ENCODE measurements around the gene COL4A5. TPM values are rescaled to one million over a fixed set of nuclear protein-coding genes. Genes with fewer than 3 reads are reported as not detected.
A peak's percentile ranks its signal among the peaks of the same experiment; 100 is the strongest.

Gene COL4A5
- total RNA-seq, 1 donor from 2014 or later, result 26.6 TPM

GRCh38 chrX:108664701-108665100 is 225.1 kb downstream of the COL4A5 start:
- Histone ChIP-seq H3K36me3 (no peaks in the 10 kb centered on the region), H3K27ac (no peak overlapping the region), H3K27me3 (no peaks in the 10 kb centered on the region), H3K4me3 (no peak overlapping the region), H3K9me3 (no peaks in the 10 kb centered on the region), H3K4me1 (no peaks in the 10 kb centered on the region)
- TF ChIP-seq, protein P1, sequence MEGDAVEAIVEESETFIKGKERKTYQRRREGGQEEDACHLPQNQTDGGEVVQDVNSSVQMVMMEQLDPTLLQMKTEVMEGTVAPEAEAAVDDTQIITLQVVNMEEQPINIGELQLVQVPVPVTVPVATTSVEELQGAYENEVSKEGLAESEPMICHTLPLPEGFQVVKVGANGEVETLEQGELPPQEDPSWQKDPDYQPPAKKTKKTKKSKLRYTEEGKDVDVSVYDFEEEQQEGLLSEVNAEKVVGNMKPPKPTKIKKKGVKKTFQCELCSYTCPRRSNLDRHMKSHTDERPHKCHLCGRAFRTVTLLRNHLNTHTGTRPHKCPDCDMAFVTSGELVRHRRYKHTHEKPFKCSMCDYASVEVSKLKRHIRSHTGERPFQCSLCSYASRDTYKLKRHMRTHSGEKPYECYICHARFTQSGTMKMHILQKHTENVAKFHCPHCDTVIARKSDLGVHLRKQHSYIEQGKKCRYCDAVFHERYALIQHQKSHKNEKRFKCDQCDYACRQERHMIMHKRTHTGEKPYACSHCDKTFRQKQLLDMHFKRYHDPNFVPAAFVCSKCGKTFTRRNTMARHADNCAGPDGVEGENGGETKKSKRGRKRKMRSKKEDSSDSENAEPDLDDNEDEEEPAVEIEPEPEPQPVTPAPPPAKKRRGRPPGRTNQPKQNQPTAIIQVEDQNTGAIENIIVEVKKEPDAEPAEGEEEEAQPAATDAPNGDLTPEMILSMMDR (IDR thresholded peaks at IDR 0.05), result no peak
- DNase-seq (no peak), ATAC-seq (no peak)
- intact Hi-C loops (cut with DNase I), result no loop called here

- no peaks in the 10 kb centered on the region for H3K36me3 ChIP-seq
- no peak for DNase-seq
- no peaks in the 10 kb centered on the region for H3K4me1 ChIP-seq
- TF ChIP-seq, protein P1 (IDR thresholded peaks at IDR 0.05), result no peak
- intact Hi-C loops (cut with DNase I), result no loop called here
- H3K27ac ChIP-seq, result no peak overlapping the region
- no peak for ATAC-seq
- H3K9me3 ChIP-seq, result no peaks in the 10 kb centered on the region
- no peak overlapping the region for H3K4me3 ChIP-seq
- H3K27me3 ChIP-seq, result no peaks in the 10 kb centered on the region
These were observed 226.5 kb downstream of the COL4A5 start for GRCh38 chrX:108666101-108666500.

DNA sequence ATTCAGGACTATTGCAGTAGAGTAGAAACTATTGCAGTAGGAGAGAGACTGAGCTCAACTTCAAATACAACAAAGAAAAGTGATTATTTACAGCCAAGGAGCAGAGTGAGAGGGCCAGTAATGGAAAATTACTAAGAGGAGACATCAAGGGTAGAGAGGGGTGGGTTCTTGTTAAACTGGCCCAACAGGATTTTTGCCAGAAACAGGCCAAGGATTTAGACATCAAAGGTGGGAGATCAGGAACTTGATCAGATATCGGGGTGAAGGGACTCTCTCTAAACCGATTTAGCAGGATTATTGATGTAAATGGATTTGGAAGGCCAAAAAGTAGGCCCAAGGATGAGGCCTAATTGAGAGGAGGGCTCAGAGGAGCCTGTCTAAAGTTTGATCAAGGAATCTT is 231.9 kb downstream of the COL4A5 start:
- TF ChIP-seq, protein P1 (IDR thresholded peaks at IDR 0.05), result no peak

GRCh38 chrX:108696690-108697089 is 257.1 kb downstream of the COL4A5 start:
- ATAC-seq, result no peak
- no peak for DNase-seq
- H3K4me1 ChIP-seq, result no peaks in the 10 kb centered on the region
- no peaks in the 10 kb centered on the region for H3K9me3 ChIP-seq
- H3K4me3 ChIP-seq, result no peak overlapping the region
- no peak overlapping the region for H3K27ac ChIP-seq
- intact Hi-C loops (cut with DNase I), result no loop called here
- H3K36me3 ChIP-seq, result no peaks in the 10 kb centered on the region
- TF ChIP-seq, protein P1 (IDR thresholded peaks at IDR 0.05), result no peak
- H3K27me3 ChIP-seq, result no peaks in the 10 kb centered on the region

More for the DNA sequence above, 231.9 kb downstream of the COL4A5 start:
- ATAC-seq (no peak), DNase-seq (no peak)
- no peak overlapping the region for H3K27ac ChIP-seq
- intact Hi-C loops (cut with DNase I), result no loop called here
- no peaks in the 10 kb centered on the region for H3K4me1 ChIP-seq
- H3K9me3 ChIP-seq, result no peaks in the 10 kb centered on the region
- no peaks in the 10 kb centered on the region for H3K27me3 ChIP-seq
- H3K4me3 ChIP-seq, result no peak overlapping the region
- H3K36me3 ChIP-seq, result no peaks in the 10 kb centered on the region

GRCh38 chrX:108699368-108699767 is 259.7 kb downstream of the COL4A5 start:
- Histone ChIP-seq H3K4me3 (no peak overlapping the region), H3K27ac (no peak overlapping the region), H3K9me3 (no peaks in the 10 kb centered on the region), H3K27me3 (no peaks in the 10 kb centered on the region), H3K4me1 (no peaks in the 10 kb centered on the region), H3K36me3 (no peaks in the 10 kb centered on the region)
- ATAC-seq (no peak), DNase-seq (no peak)
- TF ChIP-seq, protein P1 (IDR thresholded peaks at IDR 0.05), result peak; percentile 19
- intact Hi-C loops (cut with DNase I), result no loop called here

DNA sequence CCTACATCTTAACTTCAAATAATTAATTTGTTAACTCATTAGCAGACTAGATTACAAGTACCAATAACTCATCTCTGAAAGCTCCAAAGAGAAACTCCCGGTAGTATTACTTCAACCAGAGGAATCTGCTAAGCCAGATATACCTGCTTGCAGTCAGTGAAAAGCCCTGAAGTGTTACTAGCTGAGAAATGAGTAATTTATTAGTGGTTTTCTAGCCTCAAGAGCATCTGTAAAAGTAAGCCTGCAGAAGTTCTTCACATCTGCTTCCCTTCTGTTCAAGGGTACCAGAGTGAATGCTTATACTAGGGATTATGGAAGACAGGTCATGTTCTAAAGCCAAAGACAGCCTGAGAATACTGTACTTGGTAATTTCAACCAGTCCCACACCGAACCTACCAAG is 262.0 kb downstream of the COL4A5 start:
- H3K36me3 ChIP-seq, result no peaks in the 10 kb centered on the region
- no peak for ATAC-seq
- DNase-seq, result no peak
- no peaks in the 10 kb centered on the region for H3K4me1 ChIP-seq
- TF ChIP-seq, protein P1 (IDR thresholded peaks at IDR 0.05), result no peak
- intact Hi-C loops (cut with DNase I), result no loop called here
- no peaks in the 10 kb centered on the region for H3K9me3 ChIP-seq
- no peak overlapping the region for H3K4me3 ChIP-seq
- no peak overlapping the region for H3K27ac ChIP-seq
- no peaks in the 10 kb centered on the region for H3K27me3 ChIP-seq
